K562 (cell line): ENCODE results near the gene SASH3. TPM values are rescaled to one million over a fixed set of nuclear protein-coding genes. Genes with fewer than 3 reads are reported as not detected.

Source experiments
- CBFA2T2 ChIP-seq: fragments of 450-650 bp; conservative IDR thresholded peaks from 2 replicates; pipeline ENCODE4 v1.6.1; 2017; ENCODE audit warnings: mild to moderate bottlenecking
- CHCHD3 ChIP-seq: fragments of 250-450 bp; sonication (Bioruptor Pico); IDR thresholded peaks from 2 replicates; pipeline ENCODE4 v2.1.2; 2022; ENCODE audit warnings: mild to moderate bottlenecking
- EP300 ChIP-seq: IDR thresholded peaks from 2 replicates; pipeline ENCODE4 v1.6.1; 2012; ENCODE audit warnings: low read length, improper control_type of control experiment
- HNRNPK ChIP-seq: fragments of 200-400 bp; formaldehyde crosslinking; IDR thresholded peaks from one replicate; pipeline ENCODE4 v1.6.1; 2018; ENCODE audit warnings: mild to moderate bottlenecking, low read depth, low read length; ENCODE audit not compliant: poor library complexity, severe bottlenecking
- MTA1 ChIP-seq: fragments of 450-650 bp; IDR thresholded peaks from 2 replicates; pipeline ENCODE4 v1.6.1; 2017; ENCODE audit warnings: borderline replicate concordance
- NCOA4 ChIP-seq: fragments of 450-650 bp; IDR thresholded peaks from 2 replicates; pipeline ENCODE4 v1.6.1; 2018; ENCODE audit warnings: mild to moderate bottlenecking; ENCODE audit not compliant: partially characterized antibody
- SMAD4 ChIP-seq: fragments of 250-450 bp; sonication (Bioruptor Pico); conservative IDR thresholded peaks from 2 replicates; pipeline ENCODE4 v1.8.0; 2021; ENCODE audit warnings: inconsistent platforms, mild to moderate bottlenecking, moderate library complexity
- TCF7 ChIP-seq: sonication (generic); IDR thresholded peaks from 2 replicates; pipeline ENCODE4 v1.6.1; 2016; ENCODE audit warnings: antibody characterized with exemption, borderline replicate concordance
- VEZF1 ChIP-seq: fragments of 200-800 bp; sonication (Bioruptor generic); IDR thresholded peaks from 2 replicates; pipeline ENCODE4 v1.6.1; 2017; ENCODE audit warnings: missing genetic modification characterization, missing compliant biosample characterization
- ZBED1 ChIP-seq: IDR thresholded peaks from 2 replicates; pipeline ENCODE4 v1.6.1; 2014
- ZBTB40 ChIP-seq, 2 experiments: fragments of 450-650 bp in 1 of 2; sonication (generic) in 1 of 2; formaldehyde crosslinking in 1 of 2; IDR thresholded peaks; 2 replicates each; pipeline versions ENCODE4 v1.7.1 to v1.9.0; 2016 to 2022; ENCODE audit warnings: inconsistent platforms in 1 of 2, mild to moderate bottlenecking in 1 of 2, missing genetic modification reagents in 1 of 2
- ZEB2 ChIP-seq: fragments of 450-650 bp; IDR thresholded peaks from 2 replicates; pipeline ENCODE4 v1.6.1; 2016
- ZHX1 ChIP-seq: fragments of 150-350 bp; conservative IDR thresholded peaks from 2 replicates; pipeline ENCODE4 v1.6.1; 2014; ENCODE audit warnings: low read length
- ZNF175 ChIP-seq: fragments of 200-800 bp; sonication (Bioruptor generic); IDR thresholded peaks from 2 replicates; pipeline ENCODE4 v1.6.1; 2016; ENCODE audit warnings: low read depth, mild to moderate bottlenecking, missing genetic modification characterization, missing compliant biosample characterization
- ZNF316 ChIP-seq: fragments of 450-650 bp; IDR thresholded peaks from 2 replicates; pipeline ENCODE4 v1.6.1; 2016
- polyA plus RNA-seq, 8 experiments: library from polyadenylated mRNA; depleted of rRNA in 4 of 8; stranded (reverse) in 5 of 8; unstranded in 3 of 8; fragments of >200 nt; fragmentation: Nextera tagmentation in 2 of 8; fragmentation: Illumina TruSeq in 1 of 8; extraction: Ambion mirVana in 2 of 8; extraction: Trizol in 1 of 8; gene quantifications; 2 replicates each; pipeline versions ENCODE4 v1.2.1 to v1.2.3, GENCODE V29; 2011 to 2014; ENCODE audit warnings: inconsistent platforms in 1 of 8, missing spikeins in 1 of 8
- total RNA-seq, 7 experiments: library from RNA; depleted of rRNA in 6 of 7; stranded (reverse); fragments of >200 nt in 6 of 7; fragmentation: Illumina TruSeq in 2 of 7; extraction: Trizol in 2 of 7; gene quantifications; 2 replicates each; pipeline versions ENCODE4 v1.2.1 to v1.2.3, GENCODE V29; 2011 to 2021; ENCODE audit warnings: low replicate concordance in 1 of 7

SASH3 gene
- total and polyA plus RNA-seq, 9 of the 15 experiments (the other 6 are each of a cell fraction or from before 2014, with no cell fraction given), result 0.03 to 0.72 (median 0.08) TPM

- TF ChIP-seq EP300, result no peak
- no peak for TF ChIP-seq CBFA2T2
- 0 out of 2 replicates have a peak, but pooled peaks have one; percentile 32 for TF ChIP-seq SMAD4
- no peak for TF ChIP-seq CHCHD3 (CRISPR knock-in tag)
- TF ChIP-seq VEZF1, result peak; percentile 78
- no peak for TF ChIP-seq HNRNPK
- no peak for TF ChIP-seq MTA1
- no peak for TF ChIP-seq ZHX1
- TF ChIP-seq ZBTB40 (IDR thresholded peaks at IDR 0.05), result 0 out of 2 replicates have a peak, but pooled peaks have one; percentile 22
- no peak for TF ChIP-seq ZBTB40 (CRISPR knock-in tag; IDR thresholded peaks at IDR 0.05)
- no peak for TF ChIP-seq TCF7
- 0 out of 2 replicates have a peak, but pooled peaks have one; percentile 24 for TF ChIP-seq ZEB2
- TF ChIP-seq ZNF175 (CRISPR knock-in tag), result no peak
- no peak for TF ChIP-seq ZBED1
- TF ChIP-seq ZNF316, result no peak
- TF ChIP-seq NCOA4, result no peak
Observed at GRCh38 chrX:129741880-129742758, 37.6 kb upstream of the SASH3 start (continued).
